ENCODE data around the gene EDARADD. TPM values are rescaled to one million over a fixed set of nuclear protein-coding genes. Genes with fewer than 3 reads are reported as not detected.

Gene EDARADD
- total and polyA plus RNA-seq, 2 of the 8 experiments (the other 6 are each of a cell fraction or from before 2014, with no cell fraction given) = 3.4 to 6.1 TPM

- no peak overlapping the region for H2BK5ac ChIP-seq (ENCODE audit: low read depth, low read length)
- FAIRE-seq = no peak
- H3K14ac ChIP-seq (ENCODE audit: insufficient read length) = no peak overlapping the region
- no peak overlapping the region for H3K4me3 ChIP-seq (ENCODE audit: extremely low read depth in 1 of 4, insufficient read depth in 2 of 4, low read depth in 3 of 4, low read length in 4 of 4)
- no peak overlapping the region for H2BK15ac ChIP-seq (ENCODE audit: low read length)
- no peak overlapping the region for H2BK20ac ChIP-seq (ENCODE audit: low read length)
- no peak overlapping the region for H2AK5ac ChIP-seq (ENCODE audit: low read depth, low read length)
- no peak overlapping the region for H2BK120ac ChIP-seq (replicated peaks; ENCODE audit: low read depth, low read length)
- H3K27me3 ChIP-seq (replicated peaks in 1 of 4; ENCODE audit: control insufficient read depth in 3 of 4, extremely low read depth in 1 of 4, insufficient read depth in 3 of 4, low read length in 3 of 4) = no peaks in the 10 kb centered on the region
- no peak overlapping the region for H4K5ac ChIP-seq (ENCODE audit: insufficient read length, low read depth, low read length)
- no peak overlapping the region for H3K18ac ChIP-seq (ENCODE audit: extremely low read depth, low read length)
- no peaks in the 10 kb centered on the region for H3K79me2 ChIP-seq (ENCODE audit: control insufficient read depth in 1 of 2, insufficient read depth in 2 of 2, low read length in 2 of 2)
- DNase-seq (ENCODE audit: low read depth in 1 of 2, low spot score in 2 of 2) = no peak
- H2AFZ ChIP-seq (ENCODE audit: low read length) = no peak overlapping the region
- no peak overlapping the region for H3K27ac ChIP-seq (ENCODE audit: low read depth, low read length)
- H4K91ac ChIP-seq (replicated peaks; ENCODE audit: insufficient read length, low read length) = no peak overlapping the region
- POLR2A ChIA-PET (ENCODE audit: partially characterized antibody) = no interaction called here
- no peaks in the 10 kb centered on the region for H3K36me3 ChIP-seq (ENCODE audit: control insufficient read depth in 2 of 4, insufficient read depth in 4 of 4, low read length in 3 of 4)
- CTCF ChIA-PET (ENCODE audit: partially characterized antibody) = interaction anchor here (0.7 to 1.2 kb wide), 3 partner anchors 10 to 213 kb away, joined by 3 to 4 read pairs (median 3); no protein-coding TSS in a partner anchor
- H3K79me1 ChIP-seq (ENCODE audit: low read depth, low read length) = no peaks in the 10 kb centered on the region
- WGBS, 2 experiments (ENCODE audit: extremely low coverage in 1 of 2, insufficient coverage in 1 of 2, insufficient read length in 1 of 2, insufficient replicate concordance in 2 of 2, low coverage in 1 of 2, low lambda C conversion rate in 2 of 2, missing lambda C conversion rate in 1 of 2) = 93% methylated on average over 5 of the region's 5 CpGs; no CpG with 5 or more reads in 1 of the 2 experiments
- H3K56ac ChIP-seq (replicated peaks; ENCODE audit: insufficient read length, low read depth, low read length) = no peak overlapping the region
- no peak overlapping the region for H3K4ac ChIP-seq (replicated peaks; ENCODE audit: insufficient read length, low read depth, low read length)
- H3K4me2 ChIP-seq (ENCODE audit: insufficient read depth in 1 of 2, low read depth in 2 of 2, low read length in 2 of 2) = no peak overlapping the region
- H3K23ac ChIP-seq (ENCODE audit: insufficient read length) = no peak overlapping the region
- no peaks in the 10 kb centered on the region for H3K9me3 ChIP-seq (ENCODE audit: insufficient read depth in 2 of 2, low read depth in 1 of 2, low read length in 1 of 2)
- no peak overlapping the region for H3K9ac ChIP-seq (replicated peaks in 1 of 4; ENCODE audit: extremely low read depth in 1 of 4, low read depth in 3 of 4, low read length in 3 of 4)
- no peak overlapping the region for H4K8ac ChIP-seq (ENCODE audit: extremely low read depth, insufficient read depth, low read length)
- H4K20me1 ChIP-seq (replicated peaks in 1 of 2; ENCODE audit: control insufficient read depth in 1 of 2, insufficient read depth in 2 of 2, low read length in 2 of 2) = no peaks in the 10 kb centered on the region
- H2BK12ac ChIP-seq (ENCODE audit: low read depth, low read length) = no peak overlapping the region
- H3K4me1 ChIP-seq (replicated peaks in 1 of 4; ENCODE audit: control insufficient read depth in 3 of 4, insufficient read depth in 4 of 4, low read length in 3 of 4) = no peaks in the 10 kb centered on the region
- H3K23me2 ChIP-seq (ENCODE audit: low read depth, low read length) = no peaks in the 10 kb centered on the region
- TF ChIP-seq NANOG (IDR thresholded peaks at IDR 0.05; ENCODE audit: insufficient read depth, low read depth, low read length, poor library complexity, severe bottlenecking) (no peak), ATF3 (IDR thresholded peaks at IDR 0.05; ENCODE audit: insufficient read depth, low read depth, low read length) (no peak), TAF7 (optimal IDR thresholded peaks at IDR 0.05; ENCODE audit: borderline replicate concordance, low read depth, low read length) (no peak), SAP30 (IDR thresholded peaks at IDR 0.05; ENCODE audit: insufficient read depth, insufficient replicate concordance, low read length) (no peak), TEAD4 (IDR thresholded peaks at IDR 0.05; ENCODE audit: low read depth, low read length) (no peak), ZNF274 (IDR thresholded peaks at IDR 0.05; ENCODE audit: borderline replicate concordance, extremely low read depth, low read length) (no peak), SP1 (IDR thresholded peaks at IDR 0.05; ENCODE audit: low read depth, low read length) (no peak), POU5F1 (IDR thresholded peaks at IDR 0.05; ENCODE audit: low read depth, low read length) (no peak), SRF (IDR thresholded peaks at IDR 0.05; ENCODE audit: low read depth, low read length) (no peak), E2F6 (IDR thresholded peaks at IDR 0.05) (no peak), POLR2AphosphoS5 (IDR thresholded peaks at IDR 0.05; ENCODE audit: low read depth, low read length) (no peak), KDM5A (IDR thresholded peaks at IDR 0.05; ENCODE audit: low read length) (no peak), RNF2 (IDR thresholded peaks at IDR 0.05; ENCODE audit: borderline replicate concordance, low read depth, low read length, missing control alignments, poor library complexity, severe bottlenecking) (no peak)
Measured at GRCh38 chr1:236350308-236350707, 43.8 kb upstream of the EDARADD start.
